ENCODE results near the gene DOCK4.

GRCh38 chr7:112248598-112248997 lies 42.4 kb upstream of the DOCK4 start:
- TF ChIP-seq CTCF (IDR thresholded peaks at IDR 0.05) = no peak
- TF ChIP-seq POLR2A (IDR thresholded peaks at IDR 0.05) = no peak
- TF ChIP-seq POLR2AphosphoS5 (IDR thresholded peaks at IDR 0.05) = no peak
